CMK (cell line): ENCODE data around the gene PHLDB1.

Experiments
- DNase-seq: peaks from one replicate; pipeline ENCODE4 v3.0.0-alpha.2; 2010; ENCODE audit warnings: low read depth

Gene PHLDB1

GRCh38 chr11:118621784-118622375 is 14.5 kb downstream of the PHLDB1 start:
- DNase-seq = no peak

- no peak for DNase-seq
Measured at GRCh38 chr11:118622376-118623268, 15.2 kb downstream of the PHLDB1 start.

GRCh38 chr11:118623269-118623655 is 15.8 kb downstream of the PHLDB1 start:
- no peak for DNase-seq

- DNase-seq = no peak
Measured at GRCh38 chr11:118625036-118625690, 17.7 kb downstream of the PHLDB1 start.

GRCh38 chr11:118625976-118626375 is 18.6 kb downstream of the PHLDB1 start:
- DNase-seq = no peak

- no peak for DNase-seq
Measured at GRCh38 chr11:118627566-118627965, 20.2 kb downstream of the PHLDB1 start.

GRCh38 chr11:118628031-118628430 is 20.6 kb downstream of the PHLDB1 start:
- DNase-seq = no peak

- no peak for DNase-seq
Measured at GRCh38 chr11:118628432-118628831, 21.0 kb downstream of the PHLDB1 start.

GRCh38 chr11:118628861-118629549 is 21.6 kb downstream of the PHLDB1 start:
- no peak for DNase-seq

GRCh38 chr11:118629761-118630661 is 22.6 kb downstream of the PHLDB1 start:
- no peak for DNase-seq

- no peak for DNase-seq
Measured at GRCh38 chr11:118631142-118631909, 23.9 kb downstream of the PHLDB1 start.

- DNase-seq = no peak
Measured at GRCh38 chr11:118632577-118633318, 25.3 kb downstream of the PHLDB1 start.

GRCh38 chr11:118633319-118633690 is 25.9 kb downstream of the PHLDB1 start:
- DNase-seq = no peak

- no peak for DNase-seq
Measured at GRCh38 chr11:118633979-118634378, 26.6 kb downstream of the PHLDB1 start.

- DNase-seq = no peak
Measured at GRCh38 chr11:118634431-118635236, 27.2 kb downstream of the PHLDB1 start.

- no peak for DNase-seq
Measured at GRCh38 chr11:118635237-118635591, 27.8 kb downstream of the PHLDB1 start.

- DNase-seq = no peak
Measured at GRCh38 chr11:118635642-118636041, 28.2 kb downstream of the PHLDB1 start.

- no peak for DNase-seq
Measured at GRCh38 chr11:118636569-118637290, 29.3 kb downstream of the PHLDB1 start.
